SK-N-SH (cell line): ENCODE results near the gene OR2L3. TPM values are rescaled to one million over a fixed set of nuclear protein-coding genes. Genes with fewer than 3 reads are reported as not detected.

ENCODE experiments used
- CTCF ChIA-PET: fragments of 300-600, 350-600 bp; formaldehyde crosslinking; extraction: SDS; loops from one replicate; lab custom pipeline; 2021; lab: Yijun Ruan, JAX
- POLR2A ChIA-PET: fragments of 350-600 bp; sonication (Branson Sonifier 250); formaldehyde crosslinking; extraction: SDS; loops from one replicate; lab custom pipeline; 2020; ENCODE audit warnings: antibody characterized with exemption, inconsistent platforms; lab: Yijun Ruan, JAX
- DNase-seq: peaks from one replicate; pipeline ENCODE4 v3.0.0; 2012
- H2AFZ ChIP-seq: fragments of 200-600 bp; sonication (generic); 2 replicates; pipeline ENCODE4 v1.8.1; 2016; ENCODE audit warnings: antibody characterized with exemption, mild to moderate bottlenecking, low read depth
- H3F3A ChIP-seq: fragments of 200-600 bp; sonication (generic); replicated peaks from 2 replicates; pipeline ENCODE3; 2016; ENCODE audit warnings: antibody characterized with exemption, mild to moderate bottlenecking; ENCODE audit not compliant: insufficient read depth
- H3K27ac ChIP-seq, 2 experiments: fragments of 200-500 bp in 1 of 2; fragments of 200-600 bp in 1 of 2; sonication (Bioruptor generic) in 1 of 2; sonication (generic), shearing (Covaris generic) in 1 of 2; 2 replicates each; pipeline versions ENCODE4 v1.5.1 to v1.6.1; 2014 to 2016; ENCODE audit warnings: low read depth in 2 of 2, inconsistent platforms in 1 of 2, low read length in 1 of 2, mild to moderate bottlenecking in 1 of 2, mixed read lengths in 1 of 2
- H3K27me3 ChIP-seq: fragments of 200-600 bp; sonication (generic), shearing (Covaris generic); 2 replicates; pipeline ENCODE4 v1.6.1; 2016; ENCODE audit warnings: mixed run types; ENCODE audit not compliant: insufficient read depth
- H3K36me3 ChIP-seq, 2 experiments: fragments of 200-500 bp in 1 of 2; fragments of 200-600 bp in 1 of 2; sonication (Bioruptor generic) in 1 of 2; sonication (generic) in 1 of 2; replicated peaks in 1 of 2; 2 replicates each; pipeline versions ENCODE3 to v1.5.1; 2014 to 2016; ENCODE audit warnings: low read length in 1 of 2, mild to moderate bottlenecking in 1 of 2; ENCODE audit not compliant: insufficient read depth in 2 of 2, control insufficient read depth in 1 of 2
- H3K4me1 ChIP-seq, 2 experiments: fragments of 200-500 bp in 1 of 2; fragments of 200-600 bp in 1 of 2; sonication (Bioruptor generic) in 1 of 2; sonication (generic), shearing (Covaris generic) in 1 of 2; 2 replicates each; pipeline versions ENCODE4 v1.5.1 to v1.6.1; 2014 to 2016; ENCODE audit warnings: low read depth in 1 of 2, low read length in 1 of 2, mixed run types in 1 of 2; ENCODE audit not compliant: insufficient read depth in 2 of 2, control insufficient read depth in 1 of 2
- H3K4me2 ChIP-seq: fragments of 200-600 bp; sonication (generic), shearing (Covaris generic); 2 replicates; pipeline ENCODE4 v1.6.1; 2017; ENCODE audit warnings: mixed run types
- H3K4me3 ChIP-seq, 2 experiments: fragments of 200-500 bp in 1 of 2; fragments of 200-600 bp in 1 of 2; sonication (Bioruptor generic) in 1 of 2; sonication (generic), shearing (Covaris generic) in 1 of 2; 2 replicates each; pipeline versions ENCODE4 v1.5.1 to v1.8.1; 2014 to 2016; ENCODE audit warnings: low read depth in 2 of 2, inconsistent platforms in 1 of 2, low read length in 1 of 2, mild to moderate bottlenecking in 1 of 2, mixed read lengths in 1 of 2, moderate library complexity in 1 of 2
- H3K79me2 ChIP-seq: fragments of 200-600 bp; sonication (generic); 2 replicates; pipeline ENCODE4 v1.8.1; 2017; ENCODE audit warnings: mild to moderate bottlenecking; ENCODE audit not compliant: insufficient read depth
- H3K9ac ChIP-seq: fragments of 200-600 bp; sonication (generic); 2 replicates; pipeline ENCODE4 v1.6.1; 2017; ENCODE audit warnings: mixed run types
- H3K9me2 ChIP-seq: fragments of 200-600 bp; sonication (generic); 2 replicates; pipeline ENCODE4 v1.6.1; 2017; ENCODE audit warnings: mixed run types
- H3K9me3 ChIP-seq: fragments of 200-600 bp; sonication (generic); 2 replicates; pipeline ENCODE4 v1.6.1; 2017; ENCODE audit warnings: mixed run types, mild to moderate bottlenecking, moderate library complexity
- H4K20me1 ChIP-seq: fragments of 200-600 bp; sonication (generic); 2 replicates; pipeline ENCODE4 v1.6.1; 2017; ENCODE audit warnings: mild to moderate bottlenecking, mixed run types; ENCODE audit not compliant: insufficient read depth
- CHD2 ChIP-seq: fragments of 150-350 bp; IDR thresholded peaks from 2 replicates; pipeline ENCODE4 v1.6.1; 2018; ENCODE audit warnings: low read length; ENCODE audit not compliant: partially characterized antibody
- ELF1 ChIP-seq: IDR thresholded peaks from 2 replicates; pipeline ENCODE4 v1.4.0; 2012
- EZH2phosphoT487 ChIP-seq: fragments of 200-600 bp; sonication (generic); IDR thresholded peaks from 2 replicates; pipeline ENCODE4 v1.6.1; 2017; ENCODE audit warnings: low read depth, mixed run types, mild to moderate bottlenecking, antibody characterized with exemption, moderate library complexity, borderline replicate concordance
- FOSL2 ChIP-seq: IDR thresholded peaks from 2 replicates; pipeline ENCODE4 v1.4.0; 2012; ENCODE audit warnings: low read depth, mild to moderate bottlenecking, moderate library complexity, borderline replicate concordance
- FOXJ3 ChIP-seq: sonication (generic); formaldehyde crosslinking; IDR thresholded peaks from 2 replicates; pipeline ENCODE4 v1.5.1; 2020; ENCODE audit warnings: mild to moderate bottlenecking, missing genetic modification reagents
- FOXM1 ChIP-seq: IDR thresholded peaks from 2 replicates; pipeline ENCODE4 v1.4.0; 2012; ENCODE audit warnings: low read depth, mild to moderate bottlenecking
- GABPA ChIP-seq: IDR thresholded peaks from 2 replicates; pipeline ENCODE4 v1.4.0; 2012; ENCODE audit warnings: low read depth, mild to moderate bottlenecking
- GATA2 ChIP-seq: sonication (generic); formaldehyde crosslinking; IDR thresholded peaks from 2 replicates; pipeline ENCODE4 v1.5.0; 2020; ENCODE audit warnings: mild to moderate bottlenecking, missing genetic modification reagents
- MAX ChIP-seq: IDR thresholded peaks from 2 replicates; pipeline ENCODE4 v1.4.0; 2012; ENCODE audit warnings: low read depth
- MEF2A ChIP-seq: IDR thresholded peaks from 2 replicates; pipeline ENCODE4 v1.4.0; 2012; ENCODE audit warnings: low read depth, borderline replicate concordance
- MXI1 ChIP-seq: IDR thresholded peaks from 2 replicates; pipeline ENCODE4 v1.6.1; 2012; ENCODE audit warnings: mild to moderate bottlenecking, low read depth, low read length, improper control_type of control experiment
- NFIC ChIP-seq: IDR thresholded peaks from 2 replicates; pipeline ENCODE4 v1.4.0; 2012; ENCODE audit warnings: borderline replicate concordance
- PBX3 ChIP-seq: IDR thresholded peaks from 2 replicates; pipeline ENCODE4; 2012
- RAD21 ChIP-seq: IDR thresholded peaks from 2 replicates; pipeline ENCODE4 v1.6.1; 2012; ENCODE audit warnings: mild to moderate bottlenecking, low read length
- RCOR1 ChIP-seq: fragments of 150-350 bp; IDR thresholded peaks from 2 replicates; pipeline ENCODE4 v1.6.1; 2017; ENCODE audit warnings: antibody characterized with exemption, low read length
- RFX5 ChIP-seq: IDR thresholded peaks from 2 replicates; pipeline ENCODE4 v1.6.1; 2012; ENCODE audit warnings: mild to moderate bottlenecking, improper control_type of control experiment, low read length
- SIN3A ChIP-seq: IDR thresholded peaks from 2 replicates; pipeline ENCODE4 v1.6.1; 2012; ENCODE audit warnings: low read depth, mild to moderate bottlenecking, low read length, moderate library complexity, borderline replicate concordance
- SMC3 ChIP-seq: IDR thresholded peaks from 2 replicates; pipeline ENCODE4 v1.6.1; 2012; ENCODE audit warnings: low read depth, low read length, improper control_type of control experiment
- TAF1 ChIP-seq: IDR thresholded peaks from 2 replicates; pipeline ENCODE4 v1.6.1; 2012; ENCODE audit warnings: low read depth, mild to moderate bottlenecking, low read length, moderate library complexity, borderline replicate concordance
- TCF12 ChIP-seq: IDR thresholded peaks from 2 replicates; pipeline ENCODE4 v1.4.0; 2012
- USF1 ChIP-seq: IDR thresholded peaks from 2 replicates; pipeline ENCODE4 v1.4.0; 2012; ENCODE audit warnings: low read depth, borderline replicate concordance
- USF2 ChIP-seq: fragments of 150-350 bp; IDR thresholded peaks from 2 replicates; pipeline ENCODE4 v1.6.1; 2017; ENCODE audit warnings: antibody characterized with exemption, low read length, low read depth, borderline replicate concordance
- YY1 ChIP-seq: IDR thresholded peaks from 2 replicates; pipeline ENCODE4 v1.4.0; 2012; ENCODE audit warnings: low read depth, mild to moderate bottlenecking
- ZBTB33 ChIP-seq: IDR thresholded peaks from 2 replicates; pipeline ENCODE4 v1.4.0; 2012; ENCODE audit warnings: low read depth, borderline replicate concordance
- WGBS: methylation state at CpG from one replicate; pipeline ENCODE4 v1.1.6; 2017; ENCODE audit warnings: low lambda C conversion rate; 5-methylcytosine and 5-hydroxymethylcytosine counted together
- polyA plus RNA-seq, 3 experiments: library from polyadenylated mRNA; depleted of rRNA; stranded (reverse); fragments of >200 nt; gene quantifications; 2 replicates each; pipeline ENCODE4 v1.2.3, GENCODE V29; 2012

The OR2L3 gene
- polyA plus RNA-seq, 1 of the 3 experiments (the other 2 are of a cell fraction) = 0.02 TPM

GRCh38 chr1:248013229-248013710 lies 33.4 kb upstream of the OR2L3 start, which contains the start of gene OR2L5:
Gene OR2L5, plus strand, starts transcription at chr1:248013660. Its CDS starts 8,288 bp downstream, at chr1:248021948.
- Histone ChIP-seq H4K20me1 (no peaks in the 10 kb centered on the region), H2AFZ (no peak within 1 kb of the TSS)
- ChIA-PET POLR2A (no interaction called here), CTCF (no interaction called here)
- no peak for DNase-seq
- TF ChIP-seq TCF12 (no peak), MXI1 (no peak), RCOR1 (no peak), YY1 (no peak), FOXJ3 (no peak), USF2 (no peak), ELF1 (no peak), PBX3 (no peak), GABPA (no peak), TAF1 (no peak), SMC3 (no peak), NFIC (no peak), RAD21 (no peak), GATA2 (CRISPR knock-in tag) (no peak), CHD2 (no peak), FOSL2 (no peak), MEF2A (no peak), SIN3A (no peak)
- TF ChIP-seq, all 33 proteins: peak for 0
- H3K4me2 ChIP-seq = no peak within 1 kb of the TSS
- H3K27ac ChIP-seq = no peak within 1 kb of the TSS
- no peak within 1 kb of the TSS for H3K9ac ChIP-seq
- 0 out of 2 replicates have a peak, but pooled peaks cover 9% of the 10 kb centered on the region for H3K9me3 ChIP-seq
- no peaks in the 10 kb centered on the region for H3K27me3 ChIP-seq
- no peaks in the 10 kb centered on the region for H3F3A ChIP-seq
- WGBS = 4% methylated on average over 2 of the region's 2 CpGs
- no peaks in the 10 kb centered on the region for H3K36me3 ChIP-seq
- no peaks in the 10 kb centered on the region for H3K9me2 ChIP-seq
- H3K79me2 ChIP-seq = no peaks in the 10 kb centered on the region
- no peak within 1 kb of the TSS for H3K4me3 ChIP-seq
- H3K4me1 ChIP-seq = no peaks in the 10 kb centered on the region

GRCh38 chr1:248015803-248016202 lies 30.8 kb upstream of the OR2L3 start:
- H3K79me2 ChIP-seq = no peaks in the 10 kb centered on the region
- H3F3A ChIP-seq = no peaks in the 10 kb centered on the region
- TF ChIP-seq FOXM1 = no peak
- no peak for TF ChIP-seq FOSL2
- no peak for TF ChIP-seq RFX5
- no peak for TF ChIP-seq YY1
- TF ChIP-seq MEF2A = no peak
- no peak for TF ChIP-seq MXI1
- TF ChIP-seq SIN3A = no peak
- TF ChIP-seq MAX = no peak
- no peak for TF ChIP-seq USF1
- no peak for TF ChIP-seq ZBTB33
- no peak for TF ChIP-seq EZH2phosphoT487
- H3K9me3 ChIP-seq = 0 out of 2 replicates have a peak, but pooled peaks cover 3% of the 10 kb centered on the region
- no peak overlapping the region for H3K4me2 ChIP-seq
- DNase-seq = no peak
- H4K20me1 ChIP-seq = no peaks in the 10 kb centered on the region
- ChIA-PET CTCF (no interaction called here), POLR2A (no interaction called here)
- H3K4me1 ChIP-seq = no peaks in the 10 kb centered on the region
- H2AFZ ChIP-seq = no peak overlapping the region
- no peak overlapping the region for H3K4me3 ChIP-seq
- no peaks in the 10 kb centered on the region for H3K36me3 ChIP-seq
- no peak overlapping the region for H3K27ac ChIP-seq
- H3K9ac ChIP-seq = no peak overlapping the region
- no peaks in the 10 kb centered on the region for H3K27me3 ChIP-seq
- WGBS = 0% methylated on average over 1 of the region's 1 CpG
- H3K9me2 ChIP-seq = no peaks in the 10 kb centered on the region
